B cell (primary cell): ENCODE measurements around the gene FAM124A. TPM values are rescaled to one million over a fixed set of nuclear protein-coding genes. Genes with fewer than 3 reads are reported as not detected.

Experiments
- ATAC-seq: fragments of 200-7000 bp; cut with Tn5 transposase; one replicate; pipeline ENCODE4 v1.10.0; 2021; ENCODE audit warnings: low read depth, mild to moderate bottlenecking, moderate number of reproducible peaks, moderate library complexity
- CTCF ChIA-PET: fragments of 350-600 bp; sonication (Branson Sonifier 250); formaldehyde crosslinking; loops from one replicate; lab custom pipeline; 2021; ENCODE audit warnings: antibody characterized with exemption, inconsistent platforms; lab: Charles Lee
- POLR2A ChIA-PET: fragments of 350-600 bp; sonication (Branson Sonifier 250); formaldehyde crosslinking; loops from one replicate; lab custom pipeline; 2021; ENCODE audit warnings: antibody characterized with exemption; lab: Charles Lee
- DNase-seq: peaks from one replicate; pipeline ENCODE4 v3.0.0; 2013
- H2AFZ ChIP-seq: 2 replicates; pipeline ENCODE4 v1.6.1; 2012; ENCODE audit warnings: mild to moderate bottlenecking, low read depth, low read length; ENCODE audit not compliant: insufficient read depth, poor library complexity, severe bottlenecking
- H3K27ac ChIP-seq, 2 donors: 1 replicate in 1 of 2; 2 replicates in 1 of 2; pipeline ENCODE4 v1.5.1; 2012 to 2013; ENCODE audit warnings: low read length in 2 of 2, mild to moderate bottlenecking in 2 of 2, moderate library complexity in 1 of 2
- H3K27me3 ChIP-seq, 4 experiments: fragments of 200-600 bp in 1 of 4; sonication (generic) in 1 of 4; replicated peaks in 1 of 4; 1 replicate in 2 of 4; 2 replicates in 2 of 4; pipeline versions ENCODE4 v1.6.1 to v1.7.0; 2013 to 2016; ENCODE audit warnings: low read length in 3 of 4, mild to moderate bottlenecking in 2 of 4, mixed read lengths in 1 of 4, moderate library complexity in 1 of 4; ENCODE audit not compliant: insufficient read depth in 4 of 4, control insufficient read depth in 3 of 4; ENCODE audit errors: control extremely low read depth in 1 of 4
- H3K36me3 ChIP-seq, 2 experiments: replicated peaks in 1 of 2; 1 replicate in 1 of 2; 2 replicates in 1 of 2; pipeline versions ENCODE4 v1.6.1 to v1.7.1; 2013; ENCODE audit warnings: low read length in 1 of 2; ENCODE audit not compliant: insufficient read depth in 2 of 2, control insufficient read depth in 1 of 2; ENCODE audit errors: control extremely low read depth in 1 of 2, extremely low read depth in 1 of 2
- H3K4me1 ChIP-seq, 2 donors: fragments of 200-600 bp in 1 of 2; sonication (generic) in 1 of 2; 1 replicate in 1 of 2; 2 replicates in 1 of 2; pipeline versions ENCODE4 v1.5.1 to v1.6.1; 2013 to 2017; ENCODE audit warnings: low read length in 2 of 2; ENCODE audit not compliant: control insufficient read depth in 2 of 2, insufficient read depth in 2 of 2
- H3K4me2 ChIP-seq: replicated peaks from 2 replicates; pipeline ENCODE3; 2012; ENCODE audit warnings: mild to moderate bottlenecking, low read depth, low read length; ENCODE audit not compliant: poor library complexity, severe bottlenecking
- H3K4me3 ChIP-seq, 5 experiments: fragments of 200-600 bp in 1 of 5; sonication (generic) in 1 of 5; 1 replicate in 3 of 5; 2 replicates in 2 of 5; pipeline versions ENCODE4 v1.5.1 to v1.7.0; 2011 to 2016; ENCODE audit warnings: low read length in 4 of 5, mild to moderate bottlenecking in 4 of 5, low read depth in 2 of 5, control low read depth in 1 of 5, moderate library complexity in 1 of 5; ENCODE audit not compliant: insufficient read depth in 1 of 5; ENCODE audit errors: control extremely low read depth in 1 of 5, extremely low read depth in 1 of 5
- H3K79me2 ChIP-seq: fragments of 200-600 bp; sonication (generic); one replicate; pipeline ENCODE4 v1.6.0; 2016; ENCODE audit warnings: low read length; ENCODE audit not compliant: control insufficient read depth, insufficient read depth
- H3K9ac ChIP-seq: fragments of 200-600 bp; sonication (generic); 2 replicates; pipeline ENCODE4 v1.6.1; 2017; ENCODE audit warnings: mild to moderate bottlenecking, low read length, moderate library complexity
- H3K9me3 ChIP-seq, 3 donors: one replicate each; pipeline versions ENCODE4 v1.6.1 to v1.7.1; 2013; ENCODE audit warnings: low read length in 2 of 3; ENCODE audit not compliant: control insufficient read depth in 2 of 3, insufficient read depth in 1 of 3; ENCODE audit errors: control extremely low read depth in 1 of 3
- H4K20me1 ChIP-seq: 2 replicates; pipeline ENCODE4 v1.6.0; 2012; ENCODE audit warnings: mild to moderate bottlenecking, low read length; ENCODE audit not compliant: insufficient read depth, control insufficient read depth, poor library complexity, severe bottlenecking
- H3K27ac Mint-ChIP-seq: one replicate; pipeline ENCODE4 v1.8.0; 2021; ENCODE audit warnings: mixed read lengths
- H3K27me3 Mint-ChIP-seq: one replicate; pipeline ENCODE4 v1.8.0; 2021; ENCODE audit warnings: mixed read lengths
- H3K4me1 Mint-ChIP-seq: one replicate; pipeline ENCODE4 v1.8.0; 2021; ENCODE audit warnings: mixed read lengths
- H3K4me3 Mint-ChIP-seq: one replicate; pipeline ENCODE4 v1.8.0; 2021; ENCODE audit warnings: mixed read lengths
- H3K9me3 Mint-ChIP-seq: one replicate; pipeline ENCODE4 v1.8.0; 2022; ENCODE audit warnings: mixed read lengths; ENCODE audit not compliant: insufficient read depth
- CTCF ChIP-seq: fragments of 200-600 bp; IDR thresholded peaks from one replicate; pipeline ENCODE4 v1.8.0; 2022; ENCODE audit warnings: antibody characterized with exemption, mild to moderate bottlenecking
- EZH2 ChIP-seq: IDR thresholded peaks from 2 replicates; pipeline ENCODE4 v1.6.1; 2012; ENCODE audit warnings: borderline replicate concordance, low read depth, mild to moderate bottlenecking, moderate library complexity, low read length; ENCODE audit not compliant: insufficient read depth, poor library complexity, severe bottlenecking
- WGBS: methylation state at CpG from one replicate; pipeline ENCODE4 v1.1.5; 2013; ENCODE audit warnings: missing lambda C conversion rate; ENCODE audit not compliant: insufficient coverage; 5-methylcytosine and 5-hydroxymethylcytosine counted together
- intact Hi-C: fragments of 100-400 bp; cut with micrococcal nuclease; formaldehyde crosslinking; loops from one replicate; pipeline ENCODE4 v1.10.0; 2022
- polyA plus RNA-seq: library from polyadenylated mRNA; depleted of rRNA; stranded (reverse); fragments of >200 nt; gene quantifications from 2 replicates; pipeline ENCODE4 v1.2.3, GENCODE V29; 2012
- total RNA-seq, 2 donors: library from RNA; stranded (reverse); fragments of 120-200 nt in 1 of 2; gene quantifications; 1 replicate in 1 of 2; 2 replicates in 1 of 2; pipeline versions ENCODE4 v1.2.3 to v1.2.4, GENCODE V29; 2013 to 2022

The FAM124A gene
- total and polyA plus RNA-seq, 2 donors (not counting 1 experiment from before 2014, with no cell fraction given), result 0.09 to 0.39 TPM

- no peak for ATAC-seq
- Histone ChIP-seq H3K4me1 (no peaks in the 10 kb centered on the region), H2AFZ (no peak overlapping the region), H3K4me3 (no peak overlapping the region), H3K9me3 (peaks cover 0 to 6% (median 0%) of the 10 kb centered on the region in 3 donors), H3K27ac (no peak overlapping the region), H3K9ac (no peak overlapping the region), H3K4me2 (no peak overlapping the region), H3K36me3 (no peaks in the 10 kb centered on the region), H3K79me2 (no peaks in the 10 kb centered on the region), H3K27me3 (peaks cover 0 to 3% (median 1%) of the 10 kb centered on the region in 4 experiments), H4K20me1 (no peaks in the 10 kb centered on the region)
- POLR2A ChIA-PET, result no interaction called here
- no peak for DNase-seq
- H3K27ac Mint-ChIP-seq, result no peak overlapping the region
- H3K4me1 Mint-ChIP-seq, result no peaks in the 10 kb centered on the region
- CTCF ChIA-PET, result interaction anchor here (1.6 kb wide), 1 partner anchor 9 kb away, joined by 3 read pairs; no protein-coding TSS in a partner anchor
- H3K4me3 Mint-ChIP-seq, result no peak overlapping the region
- H3K27me3 Mint-ChIP-seq, result peaks cover 8% of the 10 kb centered on the region
- intact Hi-C loops, result no loop called here
- no peak for TF ChIP-seq CTCF
- TF ChIP-seq EZH2, result no peak
- WGBS, result 81% methylated on average over 12 of the region's 14 CpGs
- H3K9me3 Mint-ChIP-seq, result no peaks in the 10 kb centered on the region
These were observed 22.6 kb downstream of the FAM124A start for GRCh38 chr13:51244637-51245405.

GRCh38 chr13:51245583-51245982, 23.4 kb downstream of the FAM124A start:
- Histone ChIP-seq H2AFZ (no peak overlapping the region), H3K27me3 (peaks cover 0 to 2% (median under 1%) of the 10 kb centered on the region in 4 experiments), H4K20me1 (no peaks in the 10 kb centered on the region), H3K9me3 (peaks cover 0 to 6% (median 0%) of the 10 kb centered on the region in 3 donors), H3K79me2 (no peaks in the 10 kb centered on the region), H3K4me3 (no peak overlapping the region), H3K4me1 (no peaks in the 10 kb centered on the region), H3K9ac (no peak overlapping the region), H3K4me2 (no peak overlapping the region), H3K27ac (no peak overlapping the region), H3K36me3 (no peaks in the 10 kb centered on the region)
- CTCF ChIA-PET, result interaction anchor here (1.6 kb wide), 1 partner anchor 9 kb away, joined by 3 read pairs; no protein-coding TSS in a partner anchor
- 100% methylated on average over 1 of the region's 2 CpGs for WGBS
- POLR2A ChIA-PET, result no interaction called here
- no peak overlapping the region for H3K27ac Mint-ChIP-seq
- DNase-seq (no peak), ATAC-seq (no peak)
- H3K27me3 Mint-ChIP-seq, result peaks cover 8% of the 10 kb centered on the region
- intact Hi-C loops, result no loop called here
- no peak for TF ChIP-seq EZH2
- no peak for TF ChIP-seq CTCF
- no peaks in the 10 kb centered on the region for H3K9me3 Mint-ChIP-seq
- H3K4me3 Mint-ChIP-seq, result no peak overlapping the region
- H3K4me1 Mint-ChIP-seq, result no peaks in the 10 kb centered on the region
